Measurements from ENCODE around the gene CTNNA2. TPM values are rescaled to one million over a fixed set of nuclear protein-coding genes. Genes with fewer than 3 reads are reported as not detected.

Gene CTNNA2
- total RNA-seq, 1 experiment from 2014 or later, result 5.5 TPM

- Mint-ChIP-seq H3K27me3 (ENCODE audit: low read depth) (no peaks in the 10 kb centered on the region), H3K4me3 (no peak overlapping the region), H3K27ac (no peak overlapping the region), H3K9me3 (no peaks in the 10 kb centered on the region), H3K36me3 (ENCODE audit: insufficient read depth in 1 of 3, low read depth in 3 of 3) (no peaks in the 10 kb centered on the region), H3K4me1 (peaks cover 0 to 6% of the 10 kb centered on the region in 2 experiments; a peak in 2 of 4 replicates)
- Histone ChIP-seq H3K79me2 (ENCODE audit: insufficient read depth, low read length) (no peaks in the 10 kb centered on the region), H2BK120ac (ENCODE audit: low read depth, low read length, poor library complexity, severe bottlenecking) (no peak overlapping the region), H4K20me1 (ENCODE audit: control insufficient read depth, insufficient read depth, insufficient read length) (no peaks in the 10 kb centered on the region), H2BK15ac (ENCODE audit: low read depth, low read length) (no peak overlapping the region), H2BK20ac (ENCODE audit: low read depth, low read length, poor library complexity, severe bottlenecking) (no peak overlapping the region), H4K8ac (replicated peaks; ENCODE audit: insufficient read length, low read depth, low read length) (no peak overlapping the region), H3K9me3 (ENCODE audit: control insufficient read depth, low read depth, low read length) (no peaks in the 10 kb centered on the region), H4K91ac (ENCODE audit: insufficient read length, low read depth, low read length) (no peak overlapping the region), H3T11ph (ENCODE audit: low read length) (no peak overlapping the region), H3K27me3 (ENCODE audit: insufficient read depth, low read length) (no peaks in the 10 kb centered on the region), H3K27ac (ENCODE audit: insufficient read length, low read depth, low read length) (no peak overlapping the region), H3K4me2 (ENCODE audit: insufficient read depth, insufficient read length, low read length) (no peak overlapping the region), H3K23ac (ENCODE audit: insufficient read length, low read depth, low read length) (no peak overlapping the region), H2AK5ac (ENCODE audit: insufficient read length, low read length) (no peak overlapping the region), H2BK5ac (ENCODE audit: insufficient read length, low read length) (no peak overlapping the region), H3K4ac (ENCODE audit: low read depth, low read length) (no peak overlapping the region), H3K18ac (ENCODE audit: insufficient read length, low read depth, low read length) (no peak overlapping the region), H2BK12ac (ENCODE audit: insufficient read length, low read depth, low read length) (no peak overlapping the region), H4K5ac (ENCODE audit: insufficient read length, low read depth, low read length) (no peak overlapping the region), H3K4me1 (ENCODE audit: insufficient read depth, low read length) (no peaks in the 10 kb centered on the region; the same call in 1 of the 2 replicates), H2AFZ (ENCODE audit: low read length) (no peak overlapping the region), H3K56ac (ENCODE audit: insufficient read length, low read depth, low read length) (no peak overlapping the region), H3K79me1 (ENCODE audit: insufficient read depth, low read depth, low read length, poor library complexity, severe bottlenecking) (no peaks in the 10 kb centered on the region), H3K23me2 (ENCODE audit: insufficient read length, low read depth, low read length, poor library complexity, severe bottlenecking) (no peaks in the 10 kb centered on the region), H3K14ac (ENCODE audit: insufficient read depth, low read length) (no peak overlapping the region), H3K9ac (ENCODE audit: extremely low read depth, insufficient read length, low read length) (no peak overlapping the region)
- DNase-seq, result no peak
- no CpG with 5 or more reads among the region's 4 CpGs for WGBS (ENCODE audit: extremely low coverage, insufficient read length, low lambda C conversion rate)
- no peak for TF ChIP-seq CTCF (conservative IDR thresholded peaks at IDR 0.05)
Measured at GRCh38 chr2:79960519-79960918, 447.7 kb downstream of the CTNNA2 start.

Measured in H9 (cell line).